ENCODE data around the gene TEX38.

- TF ChIP-seq RCOR1 (IDR thresholded peaks at IDR 0.05; ENCODE audit: low read depth, low read length) (no peak), MAFK (IDR thresholded peaks at IDR 0.05; ENCODE audit: partially characterized antibody) (no peak), ZC3H11A (IDR thresholded peaks at IDR 0.05) (no peak), POLR2A (IDR thresholded peaks at IDR 0.05; ENCODE audit: low read length) (no peak), BHLHE40 (IDR thresholded peaks at IDR 0.05; ENCODE audit: low read depth, low read length) (no peak), CHD4 (IDR thresholded peaks at IDR 0.05; ENCODE audit: borderline replicate concordance) (no peak), CHD2 (IDR thresholded peaks at IDR 0.05; ENCODE audit: low read length, partially characterized antibody) (no peak), RAD21 (conservative IDR thresholded peaks at IDR 0.05 in 1 of 2, IDR thresholded peaks at IDR 0.05 in 1 of 2) (no peak), HDAC2 (IDR thresholded peaks at IDR 0.05) (no peak), RFX5 (IDR thresholded peaks at IDR 0.05) (no peak)
- TF ChIP-seq, protein P1, sequence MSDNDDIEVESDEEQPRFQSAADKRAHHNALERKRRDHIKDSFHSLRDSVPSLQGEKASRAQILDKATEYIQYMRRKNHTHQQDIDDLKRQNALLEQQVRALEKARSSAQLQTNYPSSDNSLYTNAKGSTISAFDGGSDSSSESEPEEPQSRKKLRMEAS (IDR thresholded peaks at IDR 0.05): no peak
- TF ChIP-seq, protein P2, sequence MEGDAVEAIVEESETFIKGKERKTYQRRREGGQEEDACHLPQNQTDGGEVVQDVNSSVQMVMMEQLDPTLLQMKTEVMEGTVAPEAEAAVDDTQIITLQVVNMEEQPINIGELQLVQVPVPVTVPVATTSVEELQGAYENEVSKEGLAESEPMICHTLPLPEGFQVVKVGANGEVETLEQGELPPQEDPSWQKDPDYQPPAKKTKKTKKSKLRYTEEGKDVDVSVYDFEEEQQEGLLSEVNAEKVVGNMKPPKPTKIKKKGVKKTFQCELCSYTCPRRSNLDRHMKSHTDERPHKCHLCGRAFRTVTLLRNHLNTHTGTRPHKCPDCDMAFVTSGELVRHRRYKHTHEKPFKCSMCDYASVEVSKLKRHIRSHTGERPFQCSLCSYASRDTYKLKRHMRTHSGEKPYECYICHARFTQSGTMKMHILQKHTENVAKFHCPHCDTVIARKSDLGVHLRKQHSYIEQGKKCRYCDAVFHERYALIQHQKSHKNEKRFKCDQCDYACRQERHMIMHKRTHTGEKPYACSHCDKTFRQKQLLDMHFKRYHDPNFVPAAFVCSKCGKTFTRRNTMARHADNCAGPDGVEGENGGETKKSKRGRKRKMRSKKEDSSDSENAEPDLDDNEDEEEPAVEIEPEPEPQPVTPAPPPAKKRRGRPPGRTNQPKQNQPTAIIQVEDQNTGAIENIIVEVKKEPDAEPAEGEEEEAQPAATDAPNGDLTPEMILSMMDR (IDR thresholded peaks at IDR 0.05): no peak
- TF ChIP-seq, protein P3, sequence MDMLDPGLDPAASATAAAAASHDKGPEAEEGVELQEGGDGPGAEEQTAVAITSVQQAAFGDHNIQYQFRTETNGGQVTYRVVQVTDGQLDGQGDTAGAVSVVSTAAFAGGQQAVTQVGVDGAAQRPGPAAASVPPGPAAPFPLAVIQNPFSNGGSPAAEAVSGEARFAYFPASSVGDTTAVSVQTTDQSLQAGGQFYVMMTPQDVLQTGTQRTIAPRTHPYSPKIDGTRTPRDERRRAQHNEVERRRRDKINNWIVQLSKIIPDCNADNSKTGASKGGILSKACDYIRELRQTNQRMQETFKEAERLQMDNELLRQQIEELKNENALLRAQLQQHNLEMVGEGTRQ (IDR thresholded peaks at IDR 0.05): no peak
- TF ChIP-seq, protein P4, sequence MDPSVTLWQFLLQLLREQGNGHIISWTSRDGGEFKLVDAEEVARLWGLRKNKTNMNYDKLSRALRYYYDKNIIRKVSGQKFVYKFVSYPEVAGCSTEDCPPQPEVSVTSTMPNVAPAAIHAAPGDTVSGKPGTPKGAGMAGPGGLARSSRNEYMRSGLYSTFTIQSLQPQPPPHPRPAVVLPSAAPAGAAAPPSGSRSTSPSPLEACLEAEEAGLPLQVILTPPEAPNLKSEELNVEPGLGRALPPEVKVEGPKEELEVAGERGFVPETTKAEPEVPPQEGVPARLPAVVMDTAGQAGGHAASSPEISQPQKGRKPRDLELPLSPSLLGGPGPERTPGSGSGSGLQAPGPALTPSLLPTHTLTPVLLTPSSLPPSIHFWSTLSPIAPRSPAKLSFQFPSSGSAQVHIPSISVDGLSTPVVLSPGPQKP (IDR thresholded peaks at IDR 0.05; ENCODE audit: low read depth, low read length): no peak
Measured at GRCh38 chr1:46703927-46704641, 32.4 kb downstream of the TEX38 start.

Data from A549 (cell line).